H1 (cell line): ENCODE data around the gene RARA. TPM values are rescaled to one million over a fixed set of nuclear protein-coding genes. Genes with fewer than 3 reads are reported as not detected.

Experiments used
- RBBP5 ChIP-seq: IDR thresholded peaks from 2 replicates; pipeline ENCODE4 v1.7.1; 2012; ENCODE audit warnings: low read depth, mild to moderate bottlenecking, inconsistent platforms, low read length, moderate library complexity, borderline replicate concordance
- polyA plus RNA-seq, 7 experiments: library from polyadenylated mRNA; depleted of rRNA in 3 of 7; stranded (reverse) in 5 of 7; unstranded in 2 of 7; fragments of >200 nt in 5 of 7; fragments of 200-250 nt in 2 of 7; gene quantifications; 1 replicate in 5 of 7; 2 replicates in 1 of 7; 4 replicates in 1 of 7; pipeline versions ENCODE4 v1.2.1 to v1.2.3, GENCODE V29; 2011 to 2013; ENCODE audit warnings: missing spikeins in 2 of 7, mixed read lengths in 2 of 7
- total RNA-seq: library from RNA; stranded (reverse); fragmentation: NEBNext Ultra II Directional; extraction: Animal tissue kit (Norgen Biotek cat#: 25700); gene quantifications from 2 replicates; pipeline ENCODE4 v1.2.1, GENCODE V29; 2021
- TF ChIP-seq, protein P1 (sequence below): fragments of 300-600 bp; sonication (generic); IDR thresholded peaks from 2 replicates; pipeline ENCODE4 v1.7.1; 2012; ENCODE audit warnings: low read length, moderate library complexity, mild to moderate bottlenecking, inconsistent platforms; ENCODE audit not compliant: insufficient replicate concordance

Gene RARA
- total and polyA plus RNA-seq, 2 of the 8 experiments (the other 6 are each of a cell fraction or from before 2014, with no cell fraction given): 4.4 to 16.5 TPM

GRCh38 chr17:40283662-40284061 lies 25.3 kb upstream of the RARA start (continued):
- TF ChIP-seq, protein P1, sequence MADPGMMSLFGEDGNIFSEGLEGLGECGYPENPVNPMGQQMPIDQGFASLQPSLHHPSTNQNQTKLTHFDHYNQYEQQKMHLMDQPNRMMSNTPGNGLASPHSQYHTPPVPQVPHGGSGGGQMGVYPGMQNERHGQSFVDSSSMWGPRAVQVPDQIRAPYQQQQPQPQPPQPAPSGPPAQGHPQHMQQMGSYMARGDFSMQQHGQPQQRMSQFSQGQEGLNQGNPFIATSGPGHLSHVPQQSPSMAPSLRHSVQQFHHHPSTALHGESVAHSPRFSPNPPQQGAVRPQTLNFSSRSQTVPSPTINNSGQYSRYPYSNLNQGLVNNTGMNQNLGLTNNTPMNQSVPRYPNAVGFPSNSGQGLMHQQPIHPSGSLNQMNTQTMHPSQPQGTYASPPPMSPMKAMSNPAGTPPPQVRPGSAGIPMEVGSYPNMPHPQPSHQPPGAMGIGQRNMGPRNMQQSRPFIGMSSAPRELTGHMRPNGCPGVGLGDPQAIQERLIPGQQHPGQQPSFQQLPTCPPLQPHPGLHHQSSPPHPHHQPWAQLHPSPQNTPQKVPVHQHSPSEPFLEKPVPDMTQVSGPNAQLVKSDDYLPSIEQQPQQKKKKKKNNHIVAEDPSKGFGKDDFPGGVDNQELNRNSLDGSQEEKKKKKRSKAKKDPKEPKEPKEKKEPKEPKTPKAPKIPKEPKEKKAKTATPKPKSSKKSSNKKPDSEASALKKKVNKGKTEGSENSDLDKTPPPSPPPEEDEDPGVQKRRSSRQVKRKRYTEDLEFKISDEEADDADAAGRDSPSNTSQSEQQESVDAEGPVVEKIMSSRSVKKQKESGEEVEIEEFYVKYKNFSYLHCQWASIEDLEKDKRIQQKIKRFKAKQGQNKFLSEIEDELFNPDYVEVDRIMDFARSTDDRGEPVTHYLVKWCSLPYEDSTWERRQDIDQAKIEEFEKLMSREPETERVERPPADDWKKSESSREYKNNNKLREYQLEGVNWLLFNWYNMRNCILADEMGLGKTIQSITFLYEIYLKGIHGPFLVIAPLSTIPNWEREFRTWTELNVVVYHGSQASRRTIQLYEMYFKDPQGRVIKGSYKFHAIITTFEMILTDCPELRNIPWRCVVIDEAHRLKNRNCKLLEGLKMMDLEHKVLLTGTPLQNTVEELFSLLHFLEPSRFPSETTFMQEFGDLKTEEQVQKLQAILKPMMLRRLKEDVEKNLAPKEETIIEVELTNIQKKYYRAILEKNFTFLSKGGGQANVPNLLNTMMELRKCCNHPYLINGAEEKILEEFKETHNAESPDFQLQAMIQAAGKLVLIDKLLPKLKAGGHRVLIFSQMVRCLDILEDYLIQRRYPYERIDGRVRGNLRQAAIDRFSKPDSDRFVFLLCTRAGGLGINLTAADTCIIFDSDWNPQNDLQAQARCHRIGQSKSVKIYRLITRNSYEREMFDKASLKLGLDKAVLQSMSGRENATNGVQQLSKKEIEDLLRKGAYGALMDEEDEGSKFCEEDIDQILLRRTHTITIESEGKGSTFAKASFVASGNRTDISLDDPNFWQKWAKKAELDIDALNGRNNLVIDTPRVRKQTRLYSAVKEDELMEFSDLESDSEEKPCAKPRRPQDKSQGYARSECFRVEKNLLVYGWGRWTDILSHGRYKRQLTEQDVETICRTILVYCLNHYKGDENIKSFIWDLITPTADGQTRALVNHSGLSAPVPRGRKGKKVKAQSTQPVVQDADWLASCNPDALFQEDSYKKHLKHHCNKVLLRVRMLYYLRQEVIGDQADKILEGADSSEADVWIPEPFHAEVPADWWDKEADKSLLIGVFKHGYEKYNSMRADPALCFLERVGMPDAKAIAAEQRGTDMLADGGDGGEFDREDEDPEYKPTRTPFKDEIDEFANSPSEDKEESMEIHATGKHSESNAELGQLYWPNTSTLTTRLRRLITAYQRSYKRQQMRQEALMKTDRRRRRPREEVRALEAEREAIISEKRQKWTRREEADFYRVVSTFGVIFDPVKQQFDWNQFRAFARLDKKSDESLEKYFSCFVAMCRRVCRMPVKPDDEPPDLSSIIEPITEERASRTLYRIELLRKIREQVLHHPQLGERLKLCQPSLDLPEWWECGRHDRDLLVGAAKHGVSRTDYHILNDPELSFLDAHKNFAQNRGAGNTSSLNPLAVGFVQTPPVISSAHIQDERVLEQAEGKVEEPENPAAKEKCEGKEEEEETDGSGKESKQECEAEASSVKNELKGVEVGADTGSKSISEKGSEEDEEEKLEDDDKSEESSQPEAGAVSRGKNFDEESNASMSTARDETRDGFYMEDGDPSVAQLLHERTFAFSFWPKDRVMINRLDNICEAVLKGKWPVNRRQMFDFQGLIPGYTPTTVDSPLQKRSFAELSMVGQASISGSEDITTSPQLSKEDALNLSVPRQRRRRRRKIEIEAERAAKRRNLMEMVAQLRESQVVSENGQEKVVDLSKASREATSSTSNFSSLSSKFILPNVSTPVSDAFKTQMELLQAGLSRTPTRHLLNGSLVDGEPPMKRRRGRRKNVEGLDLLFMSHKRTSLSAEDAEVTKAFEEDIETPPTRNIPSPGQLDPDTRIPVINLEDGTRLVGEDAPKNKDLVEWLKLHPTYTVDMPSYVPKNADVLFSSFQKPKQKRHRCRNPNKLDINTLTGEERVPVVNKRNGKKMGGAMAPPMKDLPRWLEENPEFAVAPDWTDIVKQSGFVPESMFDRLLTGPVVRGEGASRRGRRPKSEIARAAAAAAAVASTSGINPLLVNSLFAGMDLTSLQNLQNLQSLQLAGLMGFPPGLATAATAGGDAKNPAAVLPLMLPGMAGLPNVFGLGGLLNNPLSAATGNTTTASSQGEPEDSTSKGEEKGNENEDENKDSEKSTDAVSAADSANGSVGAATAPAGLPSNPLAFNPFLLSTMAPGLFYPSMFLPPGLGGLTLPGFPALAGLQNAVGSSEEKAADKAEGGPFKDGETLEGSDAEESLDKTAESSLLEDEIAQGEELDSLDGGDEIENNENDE: no peak
- TF ChIP-seq RBBP5: no peak
- TF ChIP-seq, all 59 proteins: peak for 0
